Lower leg skin (tissue), 3 donors: ENCODE data around the gene ABHD11.

Experiments used
- POLR2A ChIP-seq, 2 donors: fragments of 450-650 bp; IDR thresholded peaks; one replicate each; pipeline ENCODE4 v1.6.1; 2016 to 2017; ENCODE audit warnings: antibody characterized with exemption in 2 of 2, mild to moderate bottlenecking in 1 of 2, moderate library complexity in 1 of 2
- TF ChIP-seq, protein P1 (sequence below), 3 donors: fragments of 450-650 bp; IDR thresholded peaks; one replicate each; pipeline ENCODE4 v1.5.1; 2016; ENCODE audit warnings: antibody characterized with exemption in 3 of 3, mild to moderate bottlenecking in 3 of 3, moderate library complexity in 2 of 3

DNA sequence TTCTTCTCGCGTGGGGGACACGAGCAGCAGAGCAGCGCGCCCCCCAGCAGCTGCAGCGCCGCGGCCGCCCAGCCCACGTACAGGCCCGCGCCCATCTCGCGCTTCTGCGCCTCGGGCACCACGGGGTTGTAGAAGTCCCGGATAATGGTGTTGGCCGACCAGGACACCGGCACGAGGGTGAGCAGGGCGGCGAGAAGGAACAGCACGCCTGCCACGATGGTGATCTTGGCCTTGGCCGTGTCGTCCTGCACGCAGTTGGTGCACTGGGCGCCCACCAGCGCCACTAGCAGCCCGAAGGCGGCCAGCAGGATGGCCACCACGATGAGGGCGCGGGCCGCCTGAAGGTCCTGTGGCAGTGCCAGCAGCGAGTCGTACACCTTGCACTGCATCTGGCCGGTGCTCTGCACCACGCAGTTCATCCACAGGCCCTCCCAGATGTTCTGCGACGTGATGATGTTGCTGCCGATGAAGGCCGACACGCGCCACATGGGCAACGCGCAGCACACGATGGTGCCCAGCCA is 30.9 kb upstream of the ABHD11 start:
- TF ChIP-seq POLR2A (IDR thresholded peaks at IDR 0.05): no peak
- TF ChIP-seq, protein P1, sequence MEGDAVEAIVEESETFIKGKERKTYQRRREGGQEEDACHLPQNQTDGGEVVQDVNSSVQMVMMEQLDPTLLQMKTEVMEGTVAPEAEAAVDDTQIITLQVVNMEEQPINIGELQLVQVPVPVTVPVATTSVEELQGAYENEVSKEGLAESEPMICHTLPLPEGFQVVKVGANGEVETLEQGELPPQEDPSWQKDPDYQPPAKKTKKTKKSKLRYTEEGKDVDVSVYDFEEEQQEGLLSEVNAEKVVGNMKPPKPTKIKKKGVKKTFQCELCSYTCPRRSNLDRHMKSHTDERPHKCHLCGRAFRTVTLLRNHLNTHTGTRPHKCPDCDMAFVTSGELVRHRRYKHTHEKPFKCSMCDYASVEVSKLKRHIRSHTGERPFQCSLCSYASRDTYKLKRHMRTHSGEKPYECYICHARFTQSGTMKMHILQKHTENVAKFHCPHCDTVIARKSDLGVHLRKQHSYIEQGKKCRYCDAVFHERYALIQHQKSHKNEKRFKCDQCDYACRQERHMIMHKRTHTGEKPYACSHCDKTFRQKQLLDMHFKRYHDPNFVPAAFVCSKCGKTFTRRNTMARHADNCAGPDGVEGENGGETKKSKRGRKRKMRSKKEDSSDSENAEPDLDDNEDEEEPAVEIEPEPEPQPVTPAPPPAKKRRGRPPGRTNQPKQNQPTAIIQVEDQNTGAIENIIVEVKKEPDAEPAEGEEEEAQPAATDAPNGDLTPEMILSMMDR (IDR thresholded peaks at IDR 0.05): no peak
